Peyer's patch (tissue), 4 donors: ENCODE measurements around the gene OVAAL. TPM values are rescaled to one million over a fixed set of nuclear protein-coding genes. Genes with fewer than 3 reads are reported as not detected.

Experiments
- DNase-seq, 3 donors: peaks; one replicate each; pipeline ENCODE4 v3.0.0-alpha.2; 2017 to 2019
- H3K27ac ChIP-seq, 4 donors: fragments of 200-600 bp; sonication (generic); one replicate each; pipeline ENCODE4 v1.5.1; 2016 to 2019
- H3K27me3 ChIP-seq, 2 donors: fragments of 200-600 bp; sonication (generic); one replicate each; pipeline ENCODE4 v1.5.1; 2019
- H3K36me3 ChIP-seq, 3 donors: fragments of 200-600 bp; sonication (generic); one replicate each; pipeline ENCODE4 v1.5.1; 2016 to 2019
- H3K4me1 ChIP-seq, 4 donors: fragments of 200-600 bp; sonication (generic); one replicate each; pipeline ENCODE4 v1.5.1; 2016 to 2019
- H3K4me3 ChIP-seq, 4 donors: fragments of 200-600 bp; sonication (generic); 1 replicate in 3 of 4; 2 replicates in 1 of 4; pipeline ENCODE4 v1.5.1; 2016 to 2019; ENCODE audit warnings: mild to moderate bottlenecking in 1 of 4
- H3K9me3 ChIP-seq, 4 donors: fragments of 200-600 bp; sonication (generic); one replicate each; pipeline ENCODE4 v1.5.1; 2016 to 2019; ENCODE audit warnings: mild to moderate bottlenecking in 1 of 4
- POLR2A ChIP-seq, 2 donors: fragments of 450-650 bp; IDR thresholded peaks; one replicate each; pipeline ENCODE4 v1.5.1; 2017; ENCODE audit warnings: antibody characterized with exemption in 2 of 2, mild to moderate bottlenecking in 2 of 2, moderate library complexity in 2 of 2
- total RNA-seq, 4 donors: library from RNA; depleted of rRNA; stranded (reverse); fragments of >200 nt; gene quantifications; one replicate each; pipeline ENCODE4 v1.1.0, GENCODE V29; 2016
- TF ChIP-seq, protein P1 (sequence below), 6 experiments: fragments of 450-650 bp in 4 of 6; fragments of 200-600 bp in 2 of 6; sonication (generic) in 1 of 6; IDR thresholded peaks; one replicate each; pipeline ENCODE4 v1.5.1; 2017 to 2019; ENCODE audit warnings: antibody characterized with exemption in 6 of 6, mild to moderate bottlenecking in 3 of 6, moderate library complexity in 1 of 6

Gene OVAAL
- total RNA-seq, 4 donors from 2014 or later: not detected

DNA sequence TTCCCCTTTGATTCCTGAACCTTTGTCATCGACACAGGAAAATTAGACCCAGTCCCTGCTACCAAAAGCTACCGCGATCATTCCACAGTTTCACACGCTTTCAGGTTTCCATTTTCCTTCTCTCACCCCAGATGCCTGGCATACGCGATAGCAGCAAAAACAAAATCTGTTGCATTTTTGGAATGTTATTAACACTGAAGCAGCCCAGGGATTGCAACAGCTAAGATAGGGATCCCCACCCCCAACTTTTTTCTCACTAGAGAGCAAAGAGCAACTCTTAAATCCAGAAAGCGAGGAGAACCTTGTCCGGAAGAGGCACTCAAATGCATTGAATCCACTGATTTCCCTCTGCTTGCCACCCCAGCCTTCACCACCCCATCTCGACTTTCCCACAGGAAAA is 8.9 kb downstream of the OVAAL start:
- DNase-seq: no peak
- no peak for TF ChIP-seq POLR2A (IDR thresholded peaks at IDR 0.05)
- TF ChIP-seq, protein P1, sequence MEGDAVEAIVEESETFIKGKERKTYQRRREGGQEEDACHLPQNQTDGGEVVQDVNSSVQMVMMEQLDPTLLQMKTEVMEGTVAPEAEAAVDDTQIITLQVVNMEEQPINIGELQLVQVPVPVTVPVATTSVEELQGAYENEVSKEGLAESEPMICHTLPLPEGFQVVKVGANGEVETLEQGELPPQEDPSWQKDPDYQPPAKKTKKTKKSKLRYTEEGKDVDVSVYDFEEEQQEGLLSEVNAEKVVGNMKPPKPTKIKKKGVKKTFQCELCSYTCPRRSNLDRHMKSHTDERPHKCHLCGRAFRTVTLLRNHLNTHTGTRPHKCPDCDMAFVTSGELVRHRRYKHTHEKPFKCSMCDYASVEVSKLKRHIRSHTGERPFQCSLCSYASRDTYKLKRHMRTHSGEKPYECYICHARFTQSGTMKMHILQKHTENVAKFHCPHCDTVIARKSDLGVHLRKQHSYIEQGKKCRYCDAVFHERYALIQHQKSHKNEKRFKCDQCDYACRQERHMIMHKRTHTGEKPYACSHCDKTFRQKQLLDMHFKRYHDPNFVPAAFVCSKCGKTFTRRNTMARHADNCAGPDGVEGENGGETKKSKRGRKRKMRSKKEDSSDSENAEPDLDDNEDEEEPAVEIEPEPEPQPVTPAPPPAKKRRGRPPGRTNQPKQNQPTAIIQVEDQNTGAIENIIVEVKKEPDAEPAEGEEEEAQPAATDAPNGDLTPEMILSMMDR (IDR thresholded peaks at IDR 0.05): no peak

DNA sequence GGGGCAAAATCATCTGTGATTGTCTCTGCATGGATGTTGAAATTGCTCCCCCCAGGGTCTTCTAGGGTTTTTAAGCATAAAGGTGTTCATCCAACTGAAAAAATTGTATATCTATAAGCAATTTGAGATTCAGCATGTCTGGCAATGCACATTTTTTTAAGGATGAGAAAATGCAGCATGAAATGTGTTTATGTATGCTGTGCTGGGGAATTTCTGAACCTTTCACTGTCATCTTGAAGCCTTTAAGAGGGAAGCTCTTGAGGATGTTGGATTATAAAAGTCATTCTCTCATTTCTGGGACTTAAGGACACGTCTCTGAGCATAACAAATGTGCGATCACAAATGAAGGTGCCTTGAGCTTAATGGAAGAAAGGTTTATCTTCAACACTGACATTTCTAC is 9.4 kb downstream of the OVAAL start:
- no peaks in the 10 kb centered on the region for H3K27me3 ChIP-seq
- H3K9me3 ChIP-seq: no peaks in the 10 kb centered on the region
- H3K27ac ChIP-seq: no peak overlapping the region
- TF ChIP-seq POLR2A (IDR thresholded peaks at IDR 0.05): no peak
- TF ChIP-seq, protein P1 (IDR thresholded peaks at IDR 0.05): no peak
- no peak for DNase-seq
- no peak overlapping the region for H3K4me3 ChIP-seq
- H3K36me3 ChIP-seq: no peaks in the 10 kb centered on the region
- H3K4me1 ChIP-seq: peaks cover 0 to under 1% (median 0%) of the 10 kb centered on the region in 4 donors

More for the DNA sequence above, 8.9 kb downstream of the OVAAL start:
- no peaks in the 10 kb centered on the region for H3K27me3 ChIP-seq
- no peaks in the 10 kb centered on the region for H3K9me3 ChIP-seq
- no peak overlapping the region for H3K4me3 ChIP-seq
- no peaks in the 10 kb centered on the region for H3K4me1 ChIP-seq
- no peak overlapping the region for H3K27ac ChIP-seq
- no peaks in the 10 kb centered on the region for H3K36me3 ChIP-seq

DNA sequence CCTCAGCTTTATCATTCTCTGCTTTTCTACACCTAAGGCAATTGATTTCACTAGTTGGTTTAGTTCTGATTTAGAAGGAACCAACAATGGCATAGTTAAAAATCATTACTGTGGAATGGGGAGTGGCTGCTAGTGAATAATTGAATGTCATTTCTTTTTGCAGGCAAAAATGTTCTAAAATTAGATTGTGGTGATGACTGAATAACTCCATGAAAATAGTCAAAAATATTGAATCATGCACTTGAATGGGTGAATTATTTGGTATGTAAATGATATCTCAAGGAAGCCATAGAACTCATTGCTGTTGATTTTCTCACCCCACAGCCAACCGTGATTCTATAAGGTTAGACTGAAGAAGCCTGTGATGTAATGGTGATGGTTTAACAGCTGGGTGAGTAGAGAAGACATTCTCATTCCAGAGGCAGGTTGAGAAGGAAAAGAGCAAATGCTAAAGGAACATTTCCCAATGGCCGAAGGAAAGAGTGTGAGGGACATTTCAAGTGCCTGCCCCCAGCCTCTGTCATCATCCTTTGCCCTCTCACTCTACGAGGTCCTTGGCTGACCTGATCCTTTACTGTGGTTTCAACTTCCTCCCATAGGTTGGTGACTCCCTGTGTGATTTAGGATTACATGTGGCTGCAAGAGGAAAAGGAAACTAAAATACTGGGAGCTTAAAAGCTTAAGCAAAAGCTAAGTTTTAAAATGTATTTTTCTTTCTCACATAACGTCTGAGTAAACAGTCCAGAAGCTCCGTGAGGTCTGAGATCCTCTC is 12.5 kb downstream of the OVAAL start:
- Histone ChIP-seq H3K27me3 (no peaks in the 10 kb centered on the region), H3K9me3 (no peaks in the 10 kb centered on the region), H3K4me1 (peaks cover 0 to 5% (median 0%) of the 10 kb centered on the region in 4 donors), H3K36me3 (no peaks in the 10 kb centered on the region), H3K27ac (no peak overlapping the region), H3K4me3 (no peak overlapping the region)
- DNase-seq: no peak
- TF ChIP-seq, protein P1 (IDR thresholded peaks at IDR 0.05): no peak
- no peak for TF ChIP-seq POLR2A (IDR thresholded peaks at IDR 0.05)

DNA sequence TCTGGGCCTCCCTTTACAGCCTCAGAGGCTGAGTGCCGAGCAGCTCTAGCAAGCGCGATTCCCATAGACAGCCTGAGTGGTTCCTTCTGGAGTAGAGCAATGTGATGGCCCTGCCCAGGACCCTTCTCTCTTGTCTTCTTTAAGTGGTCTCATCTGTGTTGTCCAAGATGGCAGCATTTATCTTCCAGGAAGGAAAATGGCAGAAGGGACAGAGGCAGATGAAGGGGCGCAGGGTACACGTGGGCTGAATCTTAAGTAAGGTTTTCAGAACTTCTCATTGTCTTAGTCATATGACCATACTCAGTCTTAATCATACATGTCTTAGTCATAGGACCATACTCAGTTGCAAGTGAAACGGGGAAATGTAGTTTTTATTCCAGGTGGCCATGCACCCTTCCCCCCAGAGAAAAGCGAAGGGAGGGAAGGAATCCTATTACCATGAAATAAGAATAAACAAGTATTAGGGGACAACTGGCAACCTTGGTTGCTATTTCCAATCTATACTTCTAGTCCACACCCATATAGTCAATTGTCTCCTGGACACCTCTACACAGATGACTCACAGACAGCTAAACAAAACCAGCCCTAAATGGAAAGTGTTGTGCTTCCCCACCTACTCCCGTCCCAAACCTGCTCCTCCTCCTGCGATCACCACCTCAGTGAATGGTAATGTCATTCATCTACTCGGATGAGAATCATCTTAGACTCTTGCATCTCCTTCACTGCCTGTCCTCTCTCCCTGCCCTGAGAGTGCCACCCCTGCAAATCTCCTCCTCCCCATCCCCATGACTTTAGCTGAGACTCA is 13.3 kb downstream of the OVAAL start:
- peaks cover 0 to 5% (median 0%) of the 10 kb centered on the region in 4 donors for H3K4me1 ChIP-seq
- H3K4me3 ChIP-seq: no peak overlapping the region
- no peak overlapping the region for H3K27ac ChIP-seq
- DNase-seq: no peak
- no peaks in the 10 kb centered on the region for H3K9me3 ChIP-seq
- H3K36me3 ChIP-seq: no peaks in the 10 kb centered on the region
- TF ChIP-seq, protein P1 (IDR thresholded peaks at IDR 0.05): no peak
- no peak for TF ChIP-seq POLR2A (IDR thresholded peaks at IDR 0.05)
- H3K27me3 ChIP-seq: no peaks in the 10 kb centered on the region

DNA sequence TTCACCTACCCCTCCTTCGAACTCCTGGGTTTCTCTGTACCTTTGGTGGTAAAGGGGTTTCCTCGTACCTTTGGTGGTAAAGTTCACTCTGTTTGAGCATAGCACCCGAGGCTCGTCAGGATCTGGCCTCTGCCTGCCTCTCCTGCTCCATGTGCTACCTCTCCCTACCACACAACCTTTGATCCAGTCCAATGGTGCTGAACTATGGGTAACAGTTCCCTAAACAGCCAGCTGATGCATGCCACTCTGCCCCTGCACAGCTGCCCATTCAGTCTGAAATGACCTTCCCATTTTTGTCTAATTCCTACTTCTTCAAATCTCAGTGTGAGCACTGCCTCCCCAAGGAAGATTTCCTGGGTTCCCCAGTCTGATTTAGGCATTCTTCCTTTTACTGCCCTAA is 14.0 kb downstream of the OVAAL start:
- TF ChIP-seq, protein P1 (IDR thresholded peaks at IDR 0.05): no peak
- no peak for TF ChIP-seq POLR2A (IDR thresholded peaks at IDR 0.05)
- peak in 1 of 3 donors; percentile 47 for DNase-seq
- no peaks in the 10 kb centered on the region for H3K9me3 ChIP-seq

More for the DNA sequence above, 14.0 kb downstream of the OVAAL start:
- Histone ChIP-seq H3K27me3 (no peaks in the 10 kb centered on the region), H3K4me3 (no peak overlapping the region), H3K4me1 (peaks cover 0 to 5% (median 0%) of the 10 kb centered on the region in 4 donors), H3K36me3 (no peaks in the 10 kb centered on the region), H3K27ac (no peak overlapping the region)
